Common myeloid progenitor, CD34-positive (primary cell): ENCODE data around the gene ZNF141.
A peak's percentile ranks its signal among the peaks of the same experiment; 100 is the strongest.
"Not testable (repeated sequence)": the region's sequence is repeated elsewhere in the genome, so short reads cannot be mapped to it uniquely, and the experiment has no call there.

ENCODE experiments used
- CTCF ChIA-PET: fragments of 350-600 bp; sonication (Branson Sonifier 250); formaldehyde crosslinking; loops from one replicate; lab custom pipeline; 2021; ENCODE audit warnings: antibody characterized with exemption; lab: Charles Lee
- POLR2A ChIA-PET: fragments of 350-600 bp; sonication (Branson Sonifier 250); formaldehyde crosslinking; loops from one replicate; lab custom pipeline; 2021; ENCODE audit warnings: antibody characterized with exemption; lab: Charles Lee
- DNase-seq, 3 donors: peaks; one replicate each; pipeline versions ENCODE4 v3.0.0 to v3.0.0-alpha.2; 2013
- H3K27ac ChIP-seq, 2 experiments: 1 replicate in 1 of 2; 2 replicates in 1 of 2; pipeline ENCODE4 v1.7.0; 2013; ENCODE audit warnings: inconsistent platforms in 2 of 2, low read length in 2 of 2, mild to moderate bottlenecking in 2 of 2, low read depth in 1 of 2, moderate library complexity in 1 of 2; ENCODE audit not compliant: severe bottlenecking in 2 of 2, insufficient read depth in 1 of 2, poor library complexity in 1 of 2
- H3K27me3 ChIP-seq, 5 experiments: replicated peaks in 2 of 5; 1 replicate in 3 of 5; 2 replicates in 2 of 5; pipeline versions ENCODE4 v1.6.1 to v1.7.0; 2013; ENCODE audit warnings: low read length in 4 of 5, mild to moderate bottlenecking in 2 of 5, moderate library complexity in 2 of 5, inconsistent platforms in 1 of 5; ENCODE audit not compliant: insufficient read depth in 5 of 5, control insufficient read depth in 4 of 5
- H3K36me3 ChIP-seq, 4 experiments: 1 replicate in 2 of 4; 2 replicates in 2 of 4; pipeline versions ENCODE4 v1.6.1 to v1.7.0; 2013; ENCODE audit warnings: low read length in 3 of 4, control low read depth in 1 of 4, mild to moderate bottlenecking in 1 of 4; ENCODE audit not compliant: control insufficient read depth in 4 of 4, insufficient read depth in 4 of 4
- H3K4me1 ChIP-seq, 4 experiments: 1 replicate in 3 of 4; 2 replicates in 1 of 4; pipeline versions ENCODE4 v1.6.1 to v1.7.1; 2013; ENCODE audit warnings: low read length in 3 of 4, mild to moderate bottlenecking in 3 of 4, control low read depth in 1 of 4, inconsistent platforms in 1 of 4, moderate library complexity in 1 of 4; ENCODE audit not compliant: control insufficient read depth in 4 of 4, insufficient read depth in 4 of 4; ENCODE audit errors: control extremely low read depth in 1 of 4
- H3K4me3 ChIP-seq, 7 experiments: 1 replicate in 4 of 7; 2 replicates in 3 of 7; pipeline versions ENCODE4 v1.5.1 to v1.7.0; 2013; ENCODE audit warnings: mild to moderate bottlenecking in 7 of 7, low read length in 6 of 7, moderate library complexity in 6 of 7, inconsistent platforms in 2 of 7, low read depth in 2 of 7, control low read depth in 1 of 7; ENCODE audit not compliant: insufficient read depth in 4 of 7, control insufficient read depth in 1 of 7; ENCODE audit errors: extremely low read depth in 1 of 7
- H3K9me3 ChIP-seq, 5 experiments: 1 replicate in 4 of 5; 2 replicates in 1 of 5; pipeline versions ENCODE4 v1.6.1 to v1.7.1; 2013; ENCODE audit warnings: low read length in 4 of 5, mild to moderate bottlenecking in 2 of 5, inconsistent platforms in 1 of 5, low read depth in 1 of 5, moderate library complexity in 1 of 5; ENCODE audit not compliant: control insufficient read depth in 4 of 5, insufficient read depth in 2 of 5; ENCODE audit errors: control extremely low read depth in 1 of 5
- WGBS: methylation state at CpG from one replicate; pipeline ENCODE4 v1.1.5; 2013; ENCODE audit not compliant: insufficient coverage; 5-methylcytosine and 5-hydroxymethylcytosine counted together

Gene ZNF141

DNA sequence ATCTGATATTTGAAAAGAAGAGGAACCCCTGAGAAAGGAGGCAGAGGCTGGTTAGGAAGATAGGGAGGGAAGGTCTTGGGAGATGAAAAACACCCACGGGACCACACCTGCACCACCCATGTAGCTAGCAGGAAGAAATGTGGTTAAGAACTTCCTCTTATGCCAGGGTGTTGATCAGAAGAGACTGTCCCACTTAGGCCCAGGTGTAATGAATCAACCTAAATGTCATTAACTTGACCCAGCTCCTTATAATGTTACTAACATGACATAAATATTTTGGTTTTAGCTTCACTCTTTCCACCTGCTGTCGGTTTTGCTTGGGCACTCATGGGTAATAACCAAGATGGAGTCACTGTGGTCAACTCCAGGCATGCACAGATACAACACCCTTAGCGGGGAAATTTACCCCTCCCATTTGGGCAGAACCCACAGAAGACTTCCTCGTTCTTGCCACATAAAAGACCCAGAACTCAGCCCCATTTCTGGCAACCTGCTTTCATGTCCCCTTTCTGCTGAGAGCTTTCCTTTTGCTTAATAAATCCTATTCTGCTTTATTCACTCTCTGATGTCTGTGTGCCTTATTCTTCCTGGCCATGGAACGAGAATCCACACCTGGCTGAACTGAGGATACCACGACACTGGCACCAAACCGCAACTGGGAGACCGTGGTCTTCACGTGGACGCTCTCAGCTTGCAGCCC lies 46.8 kb downstream of the ZNF141 start:
- 68% methylated on average over 9 of the region's 10 CpGs for WGBS
- Histone ChIP-seq H3K36me3 (peaks cover 0 to 4% (median 0%) of the 10 kb centered on the region in 4 experiments), H3K27me3 (peaks cover 0 to 24% (median 10%) of the 10 kb centered on the region in 5 experiments), H3K27ac (no peak overlapping the region), H3K4me3 (peak overlapping the region in 2 of 7 experiments; percentile 9 to 38), H3K4me1 (peaks cover 0 to 7% (median 5%) of the 10 kb centered on the region in 4 experiments), H3K9me3 (peaks cover 4 to 78% (median 48%) of the 10 kb centered on the region in 5 experiments)
- CTCF ChIA-PET: no interaction called here
- DNase-seq: peak in 2 of 3 donors; percentile 26 to 46
- POLR2A ChIA-PET: no interaction called here

DNA sequence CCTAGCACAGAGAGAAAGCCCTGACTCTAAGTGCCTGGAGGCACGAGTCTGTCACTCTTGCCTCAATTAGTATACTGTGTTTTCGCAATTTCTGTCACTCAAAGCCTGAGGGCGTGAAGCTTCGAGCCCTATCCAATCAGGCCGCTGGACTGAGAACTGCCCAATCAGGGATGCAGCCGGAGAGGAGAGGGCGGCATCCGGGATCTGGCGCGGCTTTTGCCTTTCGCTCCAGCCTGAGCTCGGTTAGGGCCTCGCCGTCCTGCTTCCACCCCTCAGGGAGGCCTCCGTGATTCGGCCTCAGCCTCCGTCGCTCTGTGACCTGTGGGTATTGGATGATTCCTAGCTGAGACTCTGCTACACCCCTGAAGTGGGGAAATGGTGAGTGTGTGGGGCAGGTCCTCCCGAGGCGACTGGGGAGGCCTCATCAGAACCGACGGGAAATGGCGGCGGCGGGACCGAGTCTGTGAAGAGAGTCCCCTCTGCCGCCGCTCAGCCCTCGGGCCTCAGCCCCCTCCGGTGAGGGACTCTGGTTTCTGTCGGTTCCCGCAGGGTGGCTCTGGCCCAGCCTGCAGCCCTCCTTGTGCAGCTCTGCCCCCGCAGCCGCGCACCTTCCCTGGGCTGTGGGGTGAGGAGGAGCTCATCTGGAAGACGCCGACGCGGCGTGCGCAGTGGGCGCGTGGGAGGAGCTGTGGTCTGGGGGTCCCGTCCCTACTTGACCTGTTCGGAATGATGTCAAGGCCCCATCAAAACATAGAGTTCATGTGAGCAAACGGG lies 48.5 kb downstream of the ZNF141 start:
- H3K36me3 ChIP-seq: peaks cover 0 to 4% (median 0%) of the 10 kb centered on the region in 4 experiments
- no peak for DNase-seq
- peaks cover 0 to 24% (median 10%) of the 10 kb centered on the region in 5 experiments for H3K27me3 ChIP-seq
- peak overlapping the region in 3 of 7 experiments; percentile 0 to 28 (median 5) for H3K4me3 ChIP-seq
- H3K4me1 ChIP-seq: peaks cover 0 to 7% (median 5%) of the 10 kb centered on the region in 4 experiments
- peaks cover 5 to 84% (median 47%) of the 10 kb centered on the region in 5 experiments for H3K9me3 ChIP-seq
- CTCF ChIA-PET: no interaction called here
- POLR2A ChIA-PET: no interaction called here
- no peak overlapping the region for H3K27ac ChIP-seq
- WGBS: 10% methylated on average over 38 of the region's 46 CpGs

GRCh38 chr4:386708-387105 lies 49.1 kb downstream of the ZNF141 start:
- DNase-seq: no peak
- POLR2A ChIA-PET: no interaction called here
- no peak overlapping the region for H3K27ac ChIP-seq
- peaks cover 0 to 4% (median 0%) of the 10 kb centered on the region in 4 experiments for H3K36me3 ChIP-seq
- H3K9me3 ChIP-seq: peaks cover 5 to 87% (median 47%) of the 10 kb centered on the region in 5 experiments
- peak overlapping the region in 2 of 7 experiments; percentile 0 to 28 for H3K4me3 ChIP-seq
- peaks cover 0 to 24% (median 10%) of the 10 kb centered on the region in 5 experiments for H3K27me3 ChIP-seq
- H3K4me1 ChIP-seq: peaks cover 0 to 7% (median 5%) of the 10 kb centered on the region in 4 experiments
- CTCF ChIA-PET: no interaction called here
- 22% methylated on average over 12 of the region's 23 CpGs for WGBS

GRCh38 chr4:404006-404405 lies 66.4 kb downstream of the ZNF141 start:
- Histone ChIP-seq H3K36me3 (no peaks in the 10 kb centered on the region), H3K9me3 (peaks cover 0 to 54% (median 34%) of the 10 kb centered on the region in 5 experiments), H3K27ac (no peak overlapping the region), H3K4me3 (no peak overlapping the region), H3K4me1 (no peaks in the 10 kb centered on the region), H3K27me3 (no peaks in the 10 kb centered on the region)
- POLR2A ChIA-PET: no interaction called here
- no peak for DNase-seq
- WGBS: 98% methylated on average over 18 of the region's 20 CpGs
- CTCF ChIA-PET: no interaction called here

DNA sequence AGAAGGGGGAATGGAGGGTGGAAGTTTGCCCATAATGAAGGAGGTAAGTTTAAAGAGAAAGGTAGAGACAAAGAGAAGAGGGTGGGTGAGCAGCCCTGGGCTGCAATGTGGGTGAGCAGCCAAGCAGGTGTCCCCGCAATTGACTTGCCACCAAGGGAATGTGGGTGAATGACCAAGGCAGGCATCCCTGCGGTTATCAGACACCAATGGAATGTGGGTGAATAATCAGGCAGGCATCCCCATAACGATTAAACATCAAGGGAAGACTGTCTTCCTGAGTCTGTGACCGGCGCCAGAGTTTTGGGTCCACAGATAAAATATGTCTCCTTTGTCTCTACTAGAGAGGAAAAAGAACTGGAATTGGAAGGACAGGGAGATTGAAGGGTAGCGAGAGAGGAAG lies 70.7 kb downstream of the ZNF141 start:
- H3K27me3 ChIP-seq, H3K27ac ChIP-seq, H3K4me3 ChIP-seq, CTCF ChIA-PET, H3K36me3 ChIP-seq, DNase-seq, POLR2A ChIA-PET, H3K4me1 ChIP-seq: not testable (repeated sequence)
- H3K9me3 ChIP-seq: peaks cover 4 to 47% (median 34%) of the 10 kb centered on the region in 5 experiments
- WGBS: 100% methylated on average over 6 of the region's 6 CpGs

DNA sequence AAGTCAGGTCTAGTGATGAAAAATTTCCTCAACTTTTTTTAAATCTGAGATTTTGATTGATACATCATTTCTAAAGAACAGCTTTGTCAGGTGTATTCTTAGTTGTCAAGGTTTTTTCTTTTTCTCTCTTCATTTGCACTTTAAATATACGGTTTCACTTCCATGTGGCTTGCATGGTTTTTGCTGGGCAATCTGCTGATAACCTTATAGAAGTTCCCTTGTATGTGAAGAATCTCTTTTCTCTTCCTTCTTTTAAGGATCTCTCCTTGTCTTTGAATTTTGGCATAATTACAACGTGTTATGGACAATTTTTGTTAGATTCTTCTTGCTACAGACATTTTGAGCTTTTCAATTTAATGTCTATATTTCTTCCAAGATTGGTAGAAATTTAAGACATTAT lies 85.0 kb downstream of the ZNF141 start:
- no CpG with 5 or more reads among the region's 2 CpGs for WGBS
- ChIA-PET CTCF (interaction anchor here (1.0 kb wide), 1 partner anchor 13 kb away, joined by 3 read pairs; no protein-coding TSS in a partner anchor), POLR2A (no interaction called here)
- Histone ChIP-seq H3K4me1 (no peaks in the 10 kb centered on the region), H3K9me3 (peaks cover 11 to 78% (median 52%) of the 10 kb centered on the region in 5 experiments), H3K4me3 (no peak overlapping the region), H3K27ac (no peak overlapping the region), H3K27me3 (no peaks in the 10 kb centered on the region), H3K36me3 (peaks cover 5 to 13% (median 8%) of the 10 kb centered on the region in 4 experiments)
- no peak for DNase-seq
